AG04450 (cell line): ENCODE results near the gene DRD2. TPM values are rescaled to one million over a fixed set of nuclear protein-coding genes. Genes with fewer than 3 reads are reported as not detected.

ENCODE experiments used
- CTCF ChIA-PET: fragments of 300-600, 350-600 bp; formaldehyde crosslinking; extraction: SDS; loops from one replicate; lab custom pipeline; 2022; ENCODE audit warnings: antibody characterized with exemption, inconsistent platforms; lab: Charles Lee
- POLR2A ChIA-PET: fragments of 350-600 bp; formaldehyde crosslinking; extraction: SDS; loops from one replicate; lab custom pipeline; 2021; ENCODE audit warnings: antibody characterized with exemption, inconsistent platforms; lab: Yijun Ruan, JAX
- DNase-seq: peaks from one replicate; pipeline ENCODE4 v3.0.0-alpha.2; 2011; ENCODE audit warnings: low read depth, low spot score
- H3K27ac ChIP-seq: one replicate; pipeline ENCODE4 v1.5.1; 2012; ENCODE audit warnings: low read depth, low read length, control low read depth
- H3K27me3 ChIP-seq: one replicate; pipeline ENCODE4 v1.6.0; 2012; ENCODE audit warnings: low read length; ENCODE audit not compliant: control insufficient read depth, insufficient read depth
- H3K4me3 ChIP-seq: 2 replicates; pipeline ENCODE4 v1.5.1; 2011; ENCODE audit warnings: mild to moderate bottlenecking, low read depth, low read length, control low read depth
- H3K9me3 ChIP-seq: 2 replicates; pipeline ENCODE4 v1.5.1; 2012; ENCODE audit warnings: low read length; ENCODE audit not compliant: control insufficient read depth, insufficient read depth
- CTCF ChIP-seq: IDR thresholded peaks from 2 replicates; pipeline ENCODE4 v1.5.1; 2011; ENCODE audit warnings: low read depth, low read length, control low read depth, inconsistent platforms
- polyA plus RNA-seq: library from polyadenylated mRNA; depleted of rRNA; stranded (reverse); fragments of >200 nt; gene quantifications from 2 replicates; pipeline ENCODE4 v1.2.3, GENCODE V29; 2011

The DRD2 gene
- polyA plus RNA-seq, 1 experiment = not detected

GRCh38 chr11:113396690-113397089, 78.5 kb downstream of the DRD2 start:
- DNase-seq = no peak
- Histone ChIP-seq H3K4me3 (no peak overlapping the region), H3K9me3 (no peaks in the 10 kb centered on the region; the same call in 1 of the 2 replicates), H3K27ac (no peak overlapping the region), H3K27me3 (peaks cover 22% of the 10 kb centered on the region)
- TF ChIP-seq CTCF = no peak
- CTCF ChIA-PET = no interaction called here
- POLR2A ChIA-PET = no interaction called here

GRCh38 chr11:113395782-113396336, 79.3 kb downstream of the DRD2 start:
- no peak for DNase-seq
- ChIA-PET POLR2A (no interaction called here), CTCF (no interaction called here)
- Histone ChIP-seq H3K27me3 (peaks cover 27% of the 10 kb centered on the region), H3K4me3 (no peak overlapping the region), H3K27ac (no peak overlapping the region), H3K9me3 (no peaks in the 10 kb centered on the region; the same call in 1 of the 2 replicates)
- no peak for TF ChIP-seq CTCF

DNA sequence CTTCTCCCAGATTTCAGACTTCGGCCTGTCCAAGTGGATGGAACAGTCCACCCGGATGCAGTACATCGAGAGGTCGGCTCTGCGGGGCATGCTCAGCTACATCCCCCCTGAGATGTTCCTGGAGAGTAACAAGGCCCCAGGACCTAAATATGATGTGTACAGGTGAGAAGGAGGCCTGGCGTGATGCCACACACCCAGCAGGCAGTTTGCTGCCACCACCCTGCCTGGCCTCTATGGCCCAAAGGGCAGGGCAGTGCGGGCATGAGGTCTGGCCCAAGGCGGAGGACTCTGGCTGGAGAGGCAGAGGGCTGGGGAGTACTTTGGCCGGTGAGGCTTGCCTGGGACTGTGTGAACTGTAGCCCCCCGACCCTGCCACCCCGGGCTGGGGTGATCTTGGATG, 80.3 kb downstream of the DRD2 start:
- ChIA-PET POLR2A (no interaction called here), CTCF (interaction anchor here (0.9 kb wide), 1 partner anchor 138 kb away, joined by 3 read pairs; no protein-coding TSS in a partner anchor)
- DNase-seq = no peak
- Histone ChIP-seq H3K27ac (no peak overlapping the region), H3K27me3 (peaks cover 28% of the 10 kb centered on the region), H3K4me3 (no peak overlapping the region), H3K9me3 (no peaks in the 10 kb centered on the region; the same call in 1 of the 2 replicates)
- TF ChIP-seq CTCF = no peak

DNA sequence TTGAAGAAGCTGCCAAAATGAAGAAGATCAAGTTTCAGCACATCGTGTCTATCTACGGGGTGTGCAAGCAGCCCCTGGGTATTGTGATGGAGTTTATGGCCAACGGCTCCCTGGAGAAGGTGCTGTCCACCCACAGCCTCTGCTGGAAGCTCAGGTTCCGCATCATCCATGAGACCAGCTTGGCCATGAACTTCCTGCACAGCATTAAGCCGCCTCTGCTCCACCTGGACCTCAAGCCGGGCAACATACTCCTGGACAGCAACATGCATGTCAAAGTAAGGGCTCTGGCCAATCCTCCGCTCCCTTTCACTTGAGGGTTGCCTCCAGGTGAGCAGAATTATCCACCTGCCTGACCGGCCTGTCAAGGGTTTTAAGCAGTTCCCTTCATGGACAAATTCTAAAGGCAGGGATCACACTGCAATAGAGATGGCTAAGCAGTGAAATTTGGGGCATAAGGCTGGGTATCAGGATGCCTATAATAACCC, 81.7 kb downstream of the DRD2 start:
- no peak for TF ChIP-seq CTCF
- CTCF ChIA-PET = interaction anchor here (1.7 kb wide), 1 partner anchor 138 kb away, joined by 4 read pairs; no protein-coding TSS in a partner anchor
- no peak overlapping the region for H3K27ac ChIP-seq
- POLR2A ChIA-PET = no interaction called here
- H3K4me3 ChIP-seq = no peak overlapping the region
- DNase-seq = no peak
- no peaks in the 10 kb centered on the region for H3K9me3 ChIP-seq
- H3K27me3 ChIP-seq = peaks cover 36% of the 10 kb centered on the region

DNA sequence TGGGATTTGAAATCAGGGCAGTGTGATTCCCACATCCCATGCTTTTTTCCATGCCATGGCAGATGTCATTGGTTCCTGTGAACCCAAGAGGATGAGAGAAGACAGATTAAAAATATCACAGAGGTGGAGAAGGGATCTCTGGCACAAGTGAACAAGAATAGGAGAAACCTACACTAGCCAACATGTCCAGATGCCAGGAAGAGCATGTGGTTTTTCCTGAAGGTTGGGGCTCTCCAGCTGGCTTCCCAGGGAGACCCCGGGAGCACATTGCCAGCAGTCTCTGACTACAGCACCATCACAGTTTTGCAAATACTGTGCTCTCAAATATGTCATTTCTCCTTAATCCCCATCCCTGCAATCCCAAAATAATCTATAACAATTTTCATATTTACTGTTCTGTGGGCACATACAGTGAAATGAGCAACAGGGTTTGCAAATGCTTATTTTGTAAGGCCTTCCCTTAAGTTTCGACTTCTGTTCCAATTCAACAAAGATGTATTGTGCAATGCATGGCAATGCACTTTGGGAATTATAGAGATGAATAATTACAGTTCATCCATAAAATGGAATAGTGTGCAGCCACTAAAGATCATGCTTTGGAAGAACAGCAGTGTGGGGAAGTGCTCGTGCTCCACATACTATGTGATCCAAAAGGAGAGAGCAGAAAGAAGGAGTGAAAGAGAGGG, 82.8 kb downstream of the DRD2 start:
- Histone ChIP-seq H3K27me3 (peaks cover 44% of the 10 kb centered on the region), H3K9me3 (peaks cover 5% of the 10 kb centered on the region; the same call in 1 of the 2 replicates), H3K4me3 (no peak overlapping the region), H3K27ac (no peak overlapping the region)
- no peak for DNase-seq
- CTCF ChIA-PET = no interaction called here
- POLR2A ChIA-PET = no interaction called here
- TF ChIP-seq CTCF = no peak
